Measurements from ENCODE around the gene ZNF629.

GRCh38 chr16:30808146-30808545 is 21.1 kb upstream of the ZNF629 start:
- TF ChIP-seq CTCF (conservative IDR thresholded peaks at IDR 0.05): no peak
- no peak for TF ChIP-seq ZFX (IDR thresholded peaks at IDR 0.05)

Data from C4-2B (cell line).